NCI-H1105 treated with DMSO at 0.1 percent for 48 hours (cell line): ENCODE data around the gene GYPC.
A peak's percentile ranks its signal among the peaks of the same experiment; 100 is the strongest.
"Not testable (repeated sequence)": the region's sequence is repeated elsewhere in the genome, so short reads cannot be mapped to it uniquely, and the experiment has no call there.

Experiments used
- DNase-seq: peaks from one replicate; lab custom pipeline; 2025; lab: John Stamatoyannopoulos, UW

The GYPC gene

GRCh38 chr2:126671488-126671887 is 15.5 kb downstream of the GYPC start:
- DNase-seq: no peak

- no peak for DNase-seq
Observed at GRCh38 chr2:126672980-126673605, 17.1 kb downstream of the GYPC start.

GRCh38 chr2:126674075-126674744 is 18.3 kb downstream of the GYPC start:
- DNase-seq: no peak

- no peak for DNase-seq
Observed at GRCh38 chr2:126675637-126676036, 19.7 kb downstream of the GYPC start.

GRCh38 chr2:126676221-126677175 is 20.5 kb downstream of the GYPC start:
- no peak for DNase-seq

- DNase-seq: no peak
Observed at GRCh38 chr2:126677176-126677538, 21.2 kb downstream of the GYPC start.

- no peak for DNase-seq
Observed at GRCh38 chr2:126678269-126679065, 22.5 kb downstream of the GYPC start.

- DNase-seq: no peak
Observed at GRCh38 chr2:126679094-126679713, 23.2 kb downstream of the GYPC start.

GRCh38 chr2:126681505-126681904 is 25.5 kb downstream of the GYPC start:
- DNase-seq: no peak

GRCh38 chr2:126685629-126686028 is 29.7 kb downstream of the GYPC start:
- DNase-seq: no peak

GRCh38 chr2:126686286-126686685 is 30.3 kb downstream of the GYPC start:
- DNase-seq: no peak

- no peak for DNase-seq
Observed at GRCh38 chr2:126686841-126687485, 31.0 kb downstream of the GYPC start.

GRCh38 chr2:126687503-126687902 is 31.5 kb downstream of the GYPC start:
- no peak for DNase-seq

GRCh38 chr2:126688594-126688993 is 32.6 kb downstream of the GYPC start:
- not testable (repeated sequence) for DNase-seq

- DNase-seq: peak; percentile 13
Observed at GRCh38 chr2:126692241-126692640, 36.3 kb downstream of the GYPC start.

- DNase-seq: not testable (repeated sequence)
Observed at GRCh38 chr2:126692934-126693592, 37.1 kb downstream of the GYPC start.

GRCh38 chr2:126696644-126697520 is 40.9 kb downstream of the GYPC start:
- no peak for DNase-seq

GRCh38 chr2:126698376-126698775 is 42.4 kb downstream of the GYPC start:
- no peak for DNase-seq

GRCh38 chr2:126699018-126699417 is 43.1 kb downstream of the GYPC start:
- no peak for DNase-seq
